Measurements from ENCODE around the gene SPTSSA.

Gene SPTSSA

GRCh38 chr14:34501004-34501580, 39.1 kb upstream of the SPTSSA start:
- TF ChIP-seq, protein P1, sequence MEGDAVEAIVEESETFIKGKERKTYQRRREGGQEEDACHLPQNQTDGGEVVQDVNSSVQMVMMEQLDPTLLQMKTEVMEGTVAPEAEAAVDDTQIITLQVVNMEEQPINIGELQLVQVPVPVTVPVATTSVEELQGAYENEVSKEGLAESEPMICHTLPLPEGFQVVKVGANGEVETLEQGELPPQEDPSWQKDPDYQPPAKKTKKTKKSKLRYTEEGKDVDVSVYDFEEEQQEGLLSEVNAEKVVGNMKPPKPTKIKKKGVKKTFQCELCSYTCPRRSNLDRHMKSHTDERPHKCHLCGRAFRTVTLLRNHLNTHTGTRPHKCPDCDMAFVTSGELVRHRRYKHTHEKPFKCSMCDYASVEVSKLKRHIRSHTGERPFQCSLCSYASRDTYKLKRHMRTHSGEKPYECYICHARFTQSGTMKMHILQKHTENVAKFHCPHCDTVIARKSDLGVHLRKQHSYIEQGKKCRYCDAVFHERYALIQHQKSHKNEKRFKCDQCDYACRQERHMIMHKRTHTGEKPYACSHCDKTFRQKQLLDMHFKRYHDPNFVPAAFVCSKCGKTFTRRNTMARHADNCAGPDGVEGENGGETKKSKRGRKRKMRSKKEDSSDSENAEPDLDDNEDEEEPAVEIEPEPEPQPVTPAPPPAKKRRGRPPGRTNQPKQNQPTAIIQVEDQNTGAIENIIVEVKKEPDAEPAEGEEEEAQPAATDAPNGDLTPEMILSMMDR (IDR thresholded peaks at IDR 0.05) = no peak
- H3K4me3 ChIP-seq = no peak overlapping the region
- DNase-seq (ENCODE audit: low spot score) = no peak
- H3K27ac ChIP-seq = no peak overlapping the region

- TF ChIP-seq, protein P1 (IDR thresholded peaks at IDR 0.05) = no peak
- Histone ChIP-seq H3K4me3 (no peak overlapping the region), H3K27ac (no peak overlapping the region)
- DNase-seq (ENCODE audit: low spot score) = no peak
Measured at GRCh38 chr14:34498684-34499412, 36.8 kb upstream of the SPTSSA start.

GRCh38 chr14:34496679-34497513, 34.9 kb upstream of the SPTSSA start:
- peak; percentile 93 for DNase-seq (ENCODE audit: low spot score)
- Histone ChIP-seq H3K27ac (peak overlapping the region; percentile 64 to 84), H3K4me3 (peak overlapping the region; percentile 29)
- TF ChIP-seq, protein P1 (IDR thresholded peaks at IDR 0.05) = no peak

DNA sequence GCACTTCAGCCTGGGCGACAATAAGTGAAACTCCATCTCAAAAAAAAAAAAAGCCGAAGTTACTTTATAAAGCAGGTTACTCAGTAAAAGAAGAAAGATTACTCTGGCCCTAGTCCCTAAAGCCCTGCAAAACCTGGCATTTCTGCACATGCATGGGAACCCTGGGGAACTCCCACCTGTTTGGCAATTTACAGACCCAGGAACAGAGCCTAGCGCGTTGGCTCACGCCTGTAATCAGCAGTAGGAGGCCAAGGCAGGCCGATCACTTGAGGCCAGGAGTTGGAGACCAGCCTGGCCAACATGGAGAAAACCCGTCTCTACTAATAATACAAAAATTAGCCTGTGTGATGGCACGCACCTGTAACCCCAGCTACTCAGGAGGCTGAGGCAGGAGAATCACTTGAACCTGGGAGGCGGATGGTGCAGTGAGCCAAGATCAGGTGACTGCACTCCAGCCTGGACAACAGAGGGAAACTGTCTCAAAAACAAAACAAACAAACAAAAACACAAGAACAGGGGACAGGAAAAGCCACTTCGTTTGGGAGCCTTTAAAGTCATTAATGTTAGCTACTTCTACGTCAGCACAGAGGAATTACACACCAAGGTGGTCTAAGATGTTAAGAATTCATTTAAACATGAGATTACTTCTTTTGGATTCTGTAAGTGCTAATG, 34.1 kb upstream of the SPTSSA start:
- Histone ChIP-seq H3K4me3 (no peak overlapping the region), H3K27ac (peak overlapping the region; percentile 40 to 84)
- DNase-seq (ENCODE audit: low spot score) = no peak
- TF ChIP-seq, protein P1 (IDR thresholded peaks at IDR 0.05) = no peak

DNA sequence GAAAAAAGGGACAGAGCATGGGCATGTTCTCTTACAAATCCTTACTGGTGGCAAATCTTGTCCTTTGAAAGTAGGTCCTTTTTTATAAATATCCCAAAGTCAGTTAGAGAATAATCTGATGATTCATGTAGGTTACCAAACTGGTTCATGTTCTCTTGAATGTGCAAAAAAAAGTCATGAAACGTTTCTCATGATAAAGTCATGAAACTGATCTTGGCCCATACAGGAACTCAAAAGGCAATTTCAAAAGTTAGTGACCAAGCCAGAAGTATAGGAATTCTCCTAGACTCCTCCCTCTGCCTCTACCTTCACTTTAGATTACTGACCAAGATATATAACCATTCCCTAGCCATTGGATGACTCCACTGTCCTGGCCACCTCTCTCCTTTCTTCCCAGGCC, 27.3 kb upstream of the SPTSSA start:
- no peak for DNase-seq (ENCODE audit: low spot score)
- no peak overlapping the region for H3K27ac ChIP-seq
- TF ChIP-seq, protein P1 (IDR thresholded peaks at IDR 0.05) = no peak
- H3K4me3 ChIP-seq = no peak overlapping the region

DNA sequence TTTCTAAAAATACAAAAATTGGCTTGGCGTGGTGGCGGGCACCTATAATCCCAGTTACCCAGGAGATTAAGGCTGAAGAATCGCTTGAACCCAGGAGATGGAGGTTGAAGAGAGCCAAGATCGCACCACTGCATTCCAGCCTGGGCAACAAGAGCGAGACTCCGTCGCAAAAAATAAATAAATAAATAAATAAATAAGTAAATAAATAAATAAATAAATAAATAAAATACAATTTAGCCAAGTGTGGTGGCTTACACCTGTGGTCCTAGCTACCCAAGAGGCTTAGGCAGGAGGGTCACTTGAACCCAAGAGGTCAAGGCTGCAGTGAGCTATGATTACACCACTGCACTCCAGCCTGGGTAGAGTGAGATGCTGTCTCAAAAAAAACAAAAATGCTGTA, 26.5 kb upstream of the SPTSSA start:
- Histone ChIP-seq H3K27ac (no peak overlapping the region), H3K4me3 (no peak overlapping the region)
- no peak for DNase-seq (ENCODE audit: low spot score)
- TF ChIP-seq, protein P1 (IDR thresholded peaks at IDR 0.05) = no peak
